ENCODE results near the gene ERC2. TPM values are rescaled to one million over a fixed set of nuclear protein-coding genes. Genes with fewer than 3 reads are reported as not detected.

ERC2 gene
- total and polyA plus RNA-seq, 2 of the 8 experiments (the other 6 are each of a cell fraction or from before 2014, with no cell fraction given): 16.4 to 22.8 TPM

DNA sequence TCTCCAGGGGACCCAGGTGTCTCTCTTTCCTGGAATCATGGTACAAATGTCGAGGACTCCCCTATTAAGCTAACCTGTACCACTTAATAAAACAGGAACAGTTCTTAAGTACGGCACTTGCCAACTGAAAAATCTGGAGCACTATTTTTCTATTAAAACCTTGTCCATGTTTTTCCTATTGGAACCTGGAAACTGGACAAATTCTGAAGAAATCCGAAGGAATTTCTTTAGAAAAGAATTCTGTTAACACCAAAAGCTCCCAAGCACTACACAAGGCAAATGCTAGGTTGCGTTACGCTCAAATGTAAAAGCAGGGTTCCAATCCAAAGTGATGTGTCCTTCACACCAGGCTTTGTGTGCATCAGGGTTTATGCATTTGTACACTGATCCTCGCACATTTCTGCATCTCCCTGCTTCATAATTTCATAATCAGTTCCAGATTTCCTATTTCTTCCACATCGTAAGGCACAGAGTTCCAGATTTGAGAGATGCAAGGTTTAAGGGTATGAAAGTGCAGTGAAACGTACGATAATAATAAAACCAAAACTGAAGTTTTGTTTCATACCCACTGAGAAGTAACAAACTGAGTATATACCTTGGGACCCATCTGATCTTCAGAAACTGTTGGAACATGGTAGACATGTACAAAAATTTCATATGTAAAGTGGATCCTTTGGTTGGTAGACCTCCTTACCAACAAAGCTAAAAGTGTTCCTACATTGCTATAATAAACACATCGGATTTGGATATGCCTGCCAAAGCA lies 849.0 kb downstream of the ERC2 start (continued):
- TF ChIP-seq TCF12 (IDR thresholded peaks at IDR 0.05; ENCODE audit: low read depth, low read length) (no peak), SP4 (IDR thresholded peaks at IDR 0.05; ENCODE audit: low read length) (no peak), CTBP2 (IDR thresholded peaks at IDR 0.05; ENCODE audit: borderline replicate concordance, insufficient read depth, insufficient read length, low read length) (no peak), KDM4A (IDR thresholded peaks at IDR 0.05; ENCODE audit: low read depth, low read length, severe bottlenecking) (no peak), SP1 (IDR thresholded peaks at IDR 0.05; ENCODE audit: low read depth, low read length) (no peak), RXRA (IDR thresholded peaks at IDR 0.05; ENCODE audit: insufficient read depth, low read depth, low read length) (no peak)
- TF ChIP-seq, protein P1, sequence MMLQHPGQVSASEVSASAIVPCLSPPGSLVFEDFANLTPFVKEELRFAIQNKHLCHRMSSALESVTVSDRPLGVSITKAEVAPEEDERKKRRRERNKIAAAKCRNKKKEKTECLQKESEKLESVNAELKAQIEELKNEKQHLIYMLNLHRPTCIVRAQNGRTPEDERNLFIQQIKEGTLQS (IDR thresholded peaks at IDR 0.05; ENCODE audit: insufficient read depth, low read depth, low read length): no peak

Measured in H1 (cell line).